HUES48 (cell line): ENCODE data around the gene STK24.

Experiments
- H3K27ac ChIP-seq: one replicate; pipeline ENCODE4 v1.7.0; 2013; ENCODE audit warnings: low read depth, low read length, inconsistent platforms
- H3K27me3 ChIP-seq: 2 replicates; pipeline ENCODE4 v1.6.1; 2013; ENCODE audit warnings: mild to moderate bottlenecking, low read length; ENCODE audit not compliant: control insufficient read depth, insufficient read depth
- H3K36me3 ChIP-seq: 2 replicates; pipeline ENCODE4 v1.6.1; 2013; ENCODE audit warnings: low read length; ENCODE audit not compliant: control insufficient read depth, insufficient read depth
- H3K4me1 ChIP-seq: 2 replicates; pipeline ENCODE4 v1.6.1; 2013; ENCODE audit warnings: mild to moderate bottlenecking, low read length; ENCODE audit not compliant: control insufficient read depth, insufficient read depth
- H3K4me3 ChIP-seq: 2 replicates; pipeline ENCODE4 v1.5.1; 2013; ENCODE audit warnings: mild to moderate bottlenecking, low read depth, low read length
- H3K9ac ChIP-seq: 2 replicates; pipeline ENCODE4 v1.6.1; 2013; ENCODE audit warnings: mild to moderate bottlenecking, low read depth, low read length, moderate library complexity
- H3K9me3 ChIP-seq: 2 replicates; pipeline ENCODE4 v1.6.1; 2013; ENCODE audit warnings: low read length; ENCODE audit not compliant: control insufficient read depth, insufficient read depth

Gene STK24

GRCh38 chr13:98445340-98446233, 131.3 kb downstream of the STK24 start:
- Histone ChIP-seq H3K27me3 (no peaks in the 10 kb centered on the region), H3K9ac (no peak overlapping the region), H3K9me3 (no peaks in the 10 kb centered on the region), H3K36me3 (peaks cover 44% of the 10 kb centered on the region), H3K4me3 (no peak overlapping the region), H3K27ac (peak overlapping the region; percentile 32), H3K4me1 (peaks cover 21% of the 10 kb centered on the region)

- H3K27me3 ChIP-seq = no peaks in the 10 kb centered on the region
- no peak overlapping the region for H3K9ac ChIP-seq
- peaks cover 13% of the 10 kb centered on the region for H3K4me1 ChIP-seq
- no peak overlapping the region for H3K4me3 ChIP-seq
- H3K36me3 ChIP-seq = peaks cover 55% of the 10 kb centered on the region
- H3K9me3 ChIP-seq = no peaks in the 10 kb centered on the region
- no peak overlapping the region for H3K27ac ChIP-seq
Observed at GRCh38 chr13:98444381-98444780, 132.5 kb downstream of the STK24 start.

GRCh38 chr13:98443800-98444325, 133.0 kb downstream of the STK24 start:
- H3K27ac ChIP-seq = no peak overlapping the region
- no peak overlapping the region for H3K4me3 ChIP-seq
- no peak overlapping the region for H3K9ac ChIP-seq
- H3K27me3 ChIP-seq = no peaks in the 10 kb centered on the region
- peaks cover 54% of the 10 kb centered on the region for H3K36me3 ChIP-seq
- no peaks in the 10 kb centered on the region for H3K9me3 ChIP-seq
- H3K4me1 ChIP-seq = peaks cover 13% of the 10 kb centered on the region

GRCh38 chr13:98443329-98443728, 133.6 kb downstream of the STK24 start:
- Histone ChIP-seq H3K27ac (no peak overlapping the region), H3K4me1 (peaks cover 13% of the 10 kb centered on the region), H3K9me3 (no peaks in the 10 kb centered on the region), H3K27me3 (no peaks in the 10 kb centered on the region), H3K4me3 (no peak overlapping the region), H3K9ac (no peak overlapping the region), H3K36me3 (peaks cover 49% of the 10 kb centered on the region)

GRCh38 chr13:98442391-98443230, 134.3 kb downstream of the STK24 start:
- Histone ChIP-seq H3K36me3 (peaks cover 44% of the 10 kb centered on the region), H3K27me3 (no peaks in the 10 kb centered on the region), H3K4me1 (peaks cover 13% of the 10 kb centered on the region), H3K27ac (no peak overlapping the region), H3K9ac (no peak overlapping the region), H3K4me3 (no peak overlapping the region), H3K9me3 (no peaks in the 10 kb centered on the region)

- no peaks in the 10 kb centered on the region for H3K9me3 ChIP-seq
- peaks cover 41% of the 10 kb centered on the region for H3K36me3 ChIP-seq
- no peak overlapping the region for H3K27ac ChIP-seq
- no peak overlapping the region for H3K9ac ChIP-seq
- H3K4me3 ChIP-seq = no peak overlapping the region
- no peaks in the 10 kb centered on the region for H3K27me3 ChIP-seq
- peaks cover 11% of the 10 kb centered on the region for H3K4me1 ChIP-seq
Observed at GRCh38 chr13:98441056-98441676, 135.7 kb downstream of the STK24 start.

- H3K4me3 ChIP-seq = no peak overlapping the region
- no peak overlapping the region for H3K9ac ChIP-seq
- no peak overlapping the region for H3K27ac ChIP-seq
- no peaks in the 10 kb centered on the region for H3K9me3 ChIP-seq
- H3K27me3 ChIP-seq = no peaks in the 10 kb centered on the region
- peaks cover 45% of the 10 kb centered on the region for H3K36me3 ChIP-seq
- peaks cover 5% of the 10 kb centered on the region for H3K4me1 ChIP-seq
Observed at GRCh38 chr13:98440390-98441055, 136.4 kb downstream of the STK24 start.

GRCh38 chr13:98439896-98440295, 137.0 kb downstream of the STK24 start:
- Histone ChIP-seq H3K9ac (no peak overlapping the region), H3K4me1 (peaks cover under 1% of the 10 kb centered on the region; the same call in 1 of the 2 replicates), H3K4me3 (no peak overlapping the region), H3K9me3 (no peaks in the 10 kb centered on the region), H3K36me3 (peaks cover 49% of the 10 kb centered on the region), H3K27me3 (no peaks in the 10 kb centered on the region), H3K27ac (no peak overlapping the region)

- Histone ChIP-seq H3K27ac (no peak overlapping the region), H3K9ac (no peak overlapping the region), H3K36me3 (peaks cover 50% of the 10 kb centered on the region), H3K9me3 (no peaks in the 10 kb centered on the region), H3K4me1 (no peaks in the 10 kb centered on the region), H3K27me3 (no peaks in the 10 kb centered on the region), H3K4me3 (no peak overlapping the region)
Observed at GRCh38 chr13:98439126-98439828, 137.6 kb downstream of the STK24 start.
